ENCODE results near the gene C3orf18.

GRCh38 chr3:50600841-50601591 lies 33.5 kb upstream of the C3orf18 start:
- TF ChIP-seq CTCF (IDR thresholded peaks at IDR 0.05 in 4 of 5, conservative IDR thresholded peaks at IDR 0.05 in 1 of 5) (peak in 1 of 5 experiments; percentile 7), POLR2A (IDR thresholded peaks at IDR 0.05) (peak; percentile 55 to 65)
